HepG2 (cell line): ENCODE data around the gene ENO3. TPM values are rescaled to one million over a fixed set of nuclear protein-coding genes. Genes with fewer than 3 reads are reported as not detected.

Experiments used
- AHR ChIP-seq: IDR thresholded peaks from 2 replicates; pipeline ENCODE4 v1.6.1; 2018; ENCODE audit warnings: missing genetic modification reagents, missing compliant biosample characterization
- HES4 ChIP-seq: sonication (generic); formaldehyde crosslinking; IDR thresholded peaks from 2 replicates; pipeline ENCODE4 v1.9.0; 2021; ENCODE audit warnings: mild to moderate bottlenecking, missing genetic modification reagents, borderline replicate concordance
- HMGA1 ChIP-seq: sonication (generic); formaldehyde crosslinking; conservative IDR thresholded peaks from 2 replicates; pipeline ENCODE4 v1.4.0; 2020; ENCODE audit warnings: missing genetic modification reagents
- HNRNPH1 ChIP-seq: fragments of 200-400 bp; formaldehyde crosslinking; optimal IDR thresholded peaks from 2 replicates; pipeline ENCODE3; 2017; ENCODE audit warnings: mild to moderate bottlenecking, low read depth, low read length
- MEIS2 ChIP-seq: sonication (generic); formaldehyde crosslinking; IDR thresholded peaks from 2 replicates; pipeline ENCODE4 v1.9.0; 2021; ENCODE audit warnings: mild to moderate bottlenecking, missing genetic modification reagents
- NFIC ChIP-seq: IDR thresholded peaks from 2 replicates; pipeline ENCODE4 v1.6.1; 2012; ENCODE audit warnings: mild to moderate bottlenecking, low read length, inconsistent platforms
- RFX5 ChIP-seq: IDR thresholded peaks from 2 replicates; pipeline ENCODE4 v1.6.1; 2011; ENCODE audit warnings: low read depth, low read length, improper control_type of control experiment
- SIX1 ChIP-seq: sonication (generic); formaldehyde crosslinking; IDR thresholded peaks from 2 replicates; pipeline ENCODE4 v1.4.0; 2020; ENCODE audit warnings: missing genetic modification reagents, borderline replicate concordance
- ZBTB20 ChIP-seq: sonication (generic); formaldehyde crosslinking; IDR thresholded peaks from 2 replicates; pipeline ENCODE4 v1.8.1; 2023; ENCODE audit warnings: missing genetic modification reagents, low read depth, mild to moderate bottlenecking, borderline replicate concordance
- ZNF24 ChIP-seq: fragments of 450-650 bp; IDR thresholded peaks from 2 replicates; pipeline ENCODE4 v1.6.1; 2017; ENCODE audit warnings: antibody characterized with exemption, mild to moderate bottlenecking
- ZNF30 ChIP-seq: sonication (generic); formaldehyde crosslinking; IDR thresholded peaks from 2 replicates; pipeline ENCODE4 v1.5.0; 2020; ENCODE audit warnings: mild to moderate bottlenecking, missing genetic modification reagents
- ZNF562 ChIP-seq: sonication (generic); formaldehyde crosslinking; IDR thresholded peaks from 2 replicates; pipeline ENCODE4 v1.8.0; 2022; ENCODE audit warnings: missing genetic modification reagents, borderline replicate concordance
- polyA plus RNA-seq, 8 experiments: library from polyadenylated mRNA; depleted of rRNA in 3 of 8; stranded (reverse) in 7 of 8; unstranded in 1 of 8; fragments of >200 nt; fragmentation: Illumina TruSeq in 4 of 8; extraction: Trizol in 4 of 8; gene quantifications; 2 replicates each; pipeline versions ENCODE4 v1.2.1 to v1.2.3, GENCODE V29; 2011 to 2016; ENCODE audit warnings: low read depth in 4 of 8, missing spikeins in 1 of 8, mixed read lengths in 1 of 8; ENCODE audit not compliant: insufficient read depth in 1 of 8
- total RNA-seq, 5 experiments: library from RNA; depleted of rRNA; stranded (reverse); fragments of >200 nt; fragmentation: Illumina TruSeq; extraction: Trizol; gene quantifications; 2 replicates each; pipeline ENCODE4 v1.2.3, GENCODE V29; 2016; ENCODE audit warnings: low read depth in 1 of 5
- TF ChIP-seq, protein P1 (sequence below): sonication (generic); formaldehyde crosslinking; IDR thresholded peaks from 2 replicates; pipeline ENCODE4 v1.5.0; 2020; ENCODE audit warnings: missing genetic modification reagents
- TF ChIP-seq, protein P2 (sequence below): sonication (generic); formaldehyde crosslinking; IDR thresholded peaks from 2 replicates; pipeline ENCODE4 v1.9.0; 2021; ENCODE audit warnings: mild to moderate bottlenecking, missing genetic modification reagents
- TF ChIP-seq, protein P3 (sequence below): sonication (generic); formaldehyde crosslinking; IDR thresholded peaks from 2 replicates; pipeline ENCODE4 v1.5.1; 2020; ENCODE audit warnings: mild to moderate bottlenecking, missing genetic modification reagents, borderline replicate concordance

The ENO3 gene
- total and polyA plus RNA-seq, 2 of the 13 experiments (the other 11 are each of a cell fraction or from before 2014, with no cell fraction given) = 59.8 to 69.8 TPM

DNA sequence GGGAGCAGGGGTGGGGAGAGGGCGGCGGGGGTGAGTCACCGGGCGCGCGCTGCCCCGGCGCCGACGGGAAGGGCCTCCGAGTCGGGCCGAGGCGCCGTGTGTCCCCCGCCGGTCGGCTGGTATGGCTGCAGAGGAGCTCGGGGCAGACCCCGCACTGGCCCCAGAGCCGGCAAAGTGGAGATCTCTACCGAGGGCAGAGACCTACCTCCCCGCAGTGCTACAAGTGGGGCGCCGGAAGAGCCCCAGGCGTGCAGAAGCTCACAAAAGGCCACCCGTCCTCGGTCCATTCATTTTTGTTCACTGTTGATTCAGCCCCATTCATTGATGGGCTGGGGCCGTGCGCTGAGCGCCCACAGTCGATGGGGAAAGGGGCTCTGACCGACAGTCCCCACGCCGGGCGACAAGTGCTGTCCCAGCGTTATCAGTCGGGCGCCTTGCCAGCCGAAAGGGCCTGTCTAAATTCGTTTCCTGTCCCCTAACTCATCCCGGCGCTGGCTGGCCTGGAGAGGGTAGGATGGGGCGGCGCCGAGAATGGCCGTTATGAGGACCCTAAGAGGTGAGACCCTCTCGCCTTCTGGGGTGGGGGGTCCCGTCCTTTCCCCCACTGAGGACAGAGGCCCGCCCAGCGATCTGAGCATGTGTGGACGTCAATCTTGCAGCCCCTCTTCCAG lies 709 bp upstream of the ENO3 start (continued):
- TF ChIP-seq, protein P1, sequence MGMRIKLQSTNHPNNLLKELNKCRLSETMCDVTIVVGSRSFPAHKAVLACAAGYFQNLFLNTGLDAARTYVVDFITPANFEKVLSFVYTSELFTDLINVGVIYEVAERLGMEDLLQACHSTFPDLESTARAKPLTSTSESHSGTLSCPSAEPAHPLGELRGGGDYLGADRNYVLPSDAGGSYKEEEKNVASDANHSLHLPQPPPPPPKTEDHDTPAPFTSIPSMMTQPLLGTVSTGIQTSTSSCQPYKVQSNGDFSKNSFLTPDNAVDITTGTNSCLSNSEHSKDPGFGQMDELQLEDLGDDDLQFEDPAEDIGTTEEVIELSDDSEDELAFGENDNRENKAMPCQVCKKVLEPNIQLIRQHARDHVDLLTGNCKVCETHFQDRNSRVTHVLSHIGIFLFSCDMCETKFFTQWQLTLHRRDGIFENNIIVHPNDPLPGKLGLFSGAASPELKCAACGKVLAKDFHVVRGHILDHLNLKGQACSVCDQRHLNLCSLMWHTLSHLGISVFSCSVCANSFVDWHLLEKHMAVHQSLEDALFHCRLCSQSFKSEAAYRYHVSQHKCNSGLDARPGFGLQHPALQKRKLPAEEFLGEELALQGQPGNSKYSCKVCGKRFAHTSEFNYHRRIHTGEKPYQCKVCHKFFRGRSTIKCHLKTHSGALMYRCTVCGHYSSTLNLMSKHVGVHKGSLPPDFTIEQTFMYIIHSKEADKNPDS = peak; percentile 54; the same call in 1 of the 2 replicates
- TF ChIP-seq ZNF562 (CRISPR knock-in tag) = no peak
- no peak for TF ChIP-seq HNRNPH1
- TF ChIP-seq RFX5 = no peak
- 0 out of 2 replicates have a peak, but pooled peaks have one; percentile 6 for TF ChIP-seq MEIS2 (CRISPR knock-in tag)
- TF ChIP-seq NFIC = no peak
- TF ChIP-seq ZNF24 = no peak
- TF ChIP-seq ZNF30 (CRISPR knock-in tag) = no peak
- 0 out of 2 replicates have a peak, but pooled peaks have one; percentile 4 for TF ChIP-seq HES4 (CRISPR knock-in tag)
- TF ChIP-seq, protein P2, sequence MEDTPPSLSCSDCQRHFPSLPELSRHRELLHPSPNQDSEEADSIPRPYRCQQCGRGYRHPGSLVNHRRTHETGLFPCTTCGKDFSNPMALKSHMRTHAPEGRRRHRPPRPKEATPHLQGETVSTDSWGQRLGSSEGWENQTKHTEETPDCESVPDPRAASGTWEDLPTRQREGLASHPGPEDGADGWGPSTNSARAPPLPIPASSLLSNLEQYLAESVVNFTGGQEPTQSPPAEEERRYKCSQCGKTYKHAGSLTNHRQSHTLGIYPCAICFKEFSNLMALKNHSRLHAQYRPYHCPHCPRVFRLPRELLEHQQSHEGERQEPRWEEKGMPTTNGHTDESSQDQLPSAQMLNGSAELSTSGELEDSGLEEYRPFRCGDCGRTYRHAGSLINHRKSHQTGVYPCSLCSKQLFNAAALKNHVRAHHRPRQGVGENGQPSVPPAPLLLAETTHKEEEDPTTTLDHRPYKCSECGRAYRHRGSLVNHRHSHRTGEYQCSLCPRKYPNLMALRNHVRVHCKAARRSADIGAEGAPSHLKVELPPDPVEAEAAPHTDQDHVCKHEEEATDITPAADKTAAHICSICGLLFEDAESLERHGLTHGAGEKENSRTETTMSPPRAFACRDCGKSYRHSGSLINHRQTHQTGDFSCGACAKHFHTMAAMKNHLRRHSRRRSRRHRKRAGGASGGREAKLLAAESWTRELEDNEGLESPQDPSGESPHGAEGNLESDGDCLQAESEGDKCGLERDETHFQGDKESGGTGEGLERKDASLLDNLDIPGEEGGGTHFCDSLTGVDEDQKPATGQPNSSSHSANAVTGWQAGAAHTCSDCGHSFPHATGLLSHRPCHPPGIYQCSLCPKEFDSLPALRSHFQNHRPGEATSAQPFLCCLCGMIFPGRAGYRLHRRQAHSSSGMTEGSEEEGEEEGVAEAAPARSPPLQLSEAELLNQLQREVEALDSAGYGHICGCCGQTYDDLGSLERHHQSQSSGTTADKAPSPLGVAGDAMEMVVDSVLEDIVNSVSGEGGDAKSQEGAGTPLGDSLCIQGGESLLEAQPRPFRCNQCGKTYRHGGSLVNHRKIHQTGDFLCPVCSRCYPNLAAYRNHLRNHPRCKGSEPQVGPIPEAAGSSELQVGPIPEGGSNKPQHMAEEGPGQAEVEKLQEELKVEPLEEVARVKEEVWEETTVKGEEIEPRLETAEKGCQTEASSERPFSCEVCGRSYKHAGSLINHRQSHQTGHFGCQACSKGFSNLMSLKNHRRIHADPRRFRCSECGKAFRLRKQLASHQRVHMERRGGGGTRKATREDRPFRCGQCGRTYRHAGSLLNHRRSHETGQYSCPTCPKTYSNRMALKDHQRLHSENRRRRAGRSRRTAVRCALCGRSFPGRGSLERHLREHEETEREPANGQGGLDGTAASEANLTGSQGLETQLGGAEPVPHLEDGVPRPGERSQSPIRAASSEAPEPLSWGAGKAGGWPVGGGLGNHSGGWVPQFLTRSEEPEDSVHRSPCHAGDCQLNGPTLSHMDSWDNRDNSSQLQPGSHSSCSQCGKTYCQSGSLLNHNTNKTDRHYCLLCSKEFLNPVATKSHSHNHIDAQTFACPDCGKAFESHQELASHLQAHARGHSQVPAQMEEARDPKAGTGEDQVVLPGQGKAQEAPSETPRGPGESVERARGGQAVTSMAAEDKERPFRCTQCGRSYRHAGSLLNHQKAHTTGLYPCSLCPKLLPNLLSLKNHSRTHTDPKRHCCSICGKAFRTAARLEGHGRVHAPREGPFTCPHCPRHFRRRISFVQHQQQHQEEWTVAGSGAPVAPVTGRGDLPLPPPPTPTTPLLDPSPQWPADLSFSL = no peak
- no peak for TF ChIP-seq ZBTB20 (CRISPR knock-in tag)
- no peak for TF ChIP-seq SIX1 (CRISPR knock-in tag)
- no peak for TF ChIP-seq HMGA1
- TF ChIP-seq, protein P3, sequence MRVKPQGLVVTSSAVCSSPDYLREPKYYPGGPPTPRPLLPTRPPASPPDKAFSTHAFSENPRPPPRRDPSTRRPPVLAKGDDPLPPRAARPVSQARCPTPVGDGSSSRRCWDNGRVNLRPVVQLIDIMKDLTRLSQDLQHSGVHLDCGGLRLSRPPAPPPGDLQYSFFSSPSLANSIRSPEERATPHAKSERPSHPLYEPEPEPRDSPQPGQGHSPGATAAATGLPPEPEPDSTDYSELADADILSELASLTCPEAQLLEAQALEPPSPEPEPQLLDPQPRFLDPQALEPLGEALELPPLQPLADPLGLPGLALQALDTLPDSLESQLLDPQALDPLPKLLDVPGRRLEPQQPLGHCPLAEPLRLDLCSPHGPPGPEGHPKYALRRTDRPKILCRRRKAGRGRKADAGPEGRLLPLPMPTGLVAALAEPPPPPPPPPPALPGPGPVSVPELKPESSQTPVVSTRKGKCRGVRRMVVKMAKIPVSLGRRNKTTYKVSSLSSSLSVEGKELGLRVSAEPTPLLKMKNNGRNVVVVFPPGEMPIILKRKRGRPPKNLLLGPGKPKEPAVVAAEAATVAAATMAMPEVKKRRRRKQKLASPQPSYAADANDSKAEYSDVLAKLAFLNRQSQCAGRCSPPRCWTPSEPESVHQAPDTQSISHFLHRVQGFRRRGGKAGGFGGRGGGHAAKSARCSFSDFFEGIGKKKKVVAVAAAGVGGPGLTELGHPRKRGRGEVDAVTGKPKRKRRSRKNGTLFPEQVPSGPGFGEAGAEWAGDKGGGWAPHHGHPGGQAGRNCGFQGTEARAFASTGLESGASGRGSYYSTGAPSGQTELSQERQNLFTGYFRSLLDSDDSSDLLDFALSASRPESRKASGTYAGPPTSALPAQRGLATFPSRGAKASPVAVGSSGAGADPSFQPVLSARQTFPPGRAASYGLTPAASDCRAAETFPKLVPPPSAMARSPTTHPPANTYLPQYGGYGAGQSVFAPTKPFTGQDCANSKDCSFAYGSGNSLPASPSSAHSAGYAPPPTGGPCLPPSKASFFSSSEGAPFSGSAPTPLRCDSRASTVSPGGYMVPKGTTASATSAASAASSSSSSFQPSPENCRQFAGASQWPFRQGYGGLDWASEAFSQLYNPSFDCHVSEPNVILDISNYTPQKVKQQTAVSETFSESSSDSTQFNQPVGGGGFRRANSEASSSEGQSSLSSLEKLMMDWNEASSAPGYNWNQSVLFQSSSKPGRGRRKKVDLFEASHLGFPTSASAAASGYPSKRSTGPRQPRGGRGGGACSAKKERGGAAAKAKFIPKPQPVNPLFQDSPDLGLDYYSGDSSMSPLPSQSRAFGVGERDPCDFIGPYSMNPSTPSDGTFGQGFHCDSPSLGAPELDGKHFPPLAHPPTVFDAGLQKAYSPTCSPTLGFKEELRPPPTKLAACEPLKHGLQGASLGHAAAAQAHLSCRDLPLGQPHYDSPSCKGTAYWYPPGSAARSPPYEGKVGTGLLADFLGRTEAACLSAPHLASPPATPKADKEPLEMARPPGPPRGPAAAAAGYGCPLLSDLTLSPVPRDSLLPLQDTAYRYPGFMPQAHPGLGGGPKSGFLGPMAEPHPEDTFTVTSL (CRISPR knock-in tag) = peak; percentile 60; the same call in 1 of the 2 replicates
- peak; percentile 32; the same call in 1 of the 2 replicates for TF ChIP-seq AHR
